Neural crest cell (in vitro differentiated cells): ENCODE results near the gene PIP5K1A. TPM values are rescaled to one million over a fixed set of nuclear protein-coding genes. Genes with fewer than 3 reads are reported as not detected.

Experiments used
- DNase-seq: peaks from one replicate; pipeline ENCODE4 v3.0.0; 2021; ENCODE audit warnings: low read depth, mixed read lengths, low spot score
- H3K27ac Mint-ChIP-seq: one replicate; pipeline ENCODE4 v1.8.0; 2021; ENCODE audit warnings: mild to moderate bottlenecking, mixed read lengths; ENCODE audit not compliant: unreplicated experiment
- H3K27me3 Mint-ChIP-seq: 2 replicates; pipeline ENCODE4 v1.8.0; 2021; ENCODE audit warnings: low read depth, mild to moderate bottlenecking, mixed read lengths
- H3K36me3 Mint-ChIP-seq: 2 replicates; pipeline ENCODE4 v1.8.0; 2021; ENCODE audit warnings: low read depth, mild to moderate bottlenecking, mixed read lengths
- H3K4me1 Mint-ChIP-seq: 2 replicates; pipeline ENCODE4 v1.8.0; 2021; ENCODE audit warnings: mixed read lengths
- H3K4me3 Mint-ChIP-seq: one replicate; pipeline ENCODE4 v1.8.0; 2021; ENCODE audit warnings: mild to moderate bottlenecking, mixed read lengths
- H3K9me3 Mint-ChIP-seq: 2 replicates; pipeline ENCODE4 v1.8.0; 2021; ENCODE audit warnings: mixed read lengths
- CTCF ChIP-seq: fragments of 200-600 bp; sonication (generic); conservative IDR thresholded peaks from 2 replicates; pipeline ENCODE4 v1.5.0; 2021; ENCODE audit warnings: antibody characterized with exemption, mild to moderate bottlenecking
- total RNA-seq: library from RNA; stranded (reverse); gene quantifications from 2 replicates; pipeline ENCODE4 v1.2.1, GENCODE V29; 2021

The PIP5K1A gene
- total RNA-seq, 1 donor from 2014 or later: 96.2 TPM

- H3K27me3 Mint-ChIP-seq: no peaks in the 10 kb centered on the region
- DNase-seq: no peak
- no peak for TF ChIP-seq CTCF
- H3K27ac Mint-ChIP-seq: no peak overlapping the region
- peaks cover 30% of the 10 kb centered on the region for H3K36me3 Mint-ChIP-seq
- no peaks in the 10 kb centered on the region for H3K4me1 Mint-ChIP-seq
- H3K4me3 Mint-ChIP-seq: no peak overlapping the region
- no peaks in the 10 kb centered on the region for H3K9me3 Mint-ChIP-seq
Measured at GRCh38 chr1:151235235-151235634, 36.9 kb downstream of the PIP5K1A start.

- Mint-ChIP-seq H3K27ac (no peak overlapping the region), H3K36me3 (peaks cover 27% of the 10 kb centered on the region), H3K4me1 (no peaks in the 10 kb centered on the region), H3K27me3 (no peaks in the 10 kb centered on the region), H3K4me3 (no peak overlapping the region), H3K9me3 (no peaks in the 10 kb centered on the region)
- no peak for TF ChIP-seq CTCF
- DNase-seq: no peak
Measured at GRCh38 chr1:151237678-151238466, 39.5 kb downstream of the PIP5K1A start.

GRCh38 chr1:151238467-151238739, 40.1 kb downstream of the PIP5K1A start:
- no peak overlapping the region for H3K4me3 Mint-ChIP-seq
- DNase-seq: no peak
- H3K9me3 Mint-ChIP-seq: no peaks in the 10 kb centered on the region
- H3K36me3 Mint-ChIP-seq: peaks cover 27% of the 10 kb centered on the region
- H3K4me1 Mint-ChIP-seq: no peaks in the 10 kb centered on the region
- no peaks in the 10 kb centered on the region for H3K27me3 Mint-ChIP-seq
- H3K27ac Mint-ChIP-seq: no peak overlapping the region
- no peak for TF ChIP-seq CTCF

- no peak overlapping the region for H3K4me3 Mint-ChIP-seq
- no peaks in the 10 kb centered on the region for H3K4me1 Mint-ChIP-seq
- DNase-seq: no peak
- no peak overlapping the region for H3K27ac Mint-ChIP-seq
- peaks cover 26% of the 10 kb centered on the region for H3K36me3 Mint-ChIP-seq
- TF ChIP-seq CTCF: no peak
- no peaks in the 10 kb centered on the region for H3K9me3 Mint-ChIP-seq
- no peaks in the 10 kb centered on the region for H3K27me3 Mint-ChIP-seq
Measured at GRCh38 chr1:151242442-151242841, 44.1 kb downstream of the PIP5K1A start.

GRCh38 chr1:151243683-151244216, 45.4 kb downstream of the PIP5K1A start:
- TF ChIP-seq CTCF: no peak
- Mint-ChIP-seq H3K9me3 (no peaks in the 10 kb centered on the region), H3K4me1 (no peaks in the 10 kb centered on the region), H3K27ac (no peak overlapping the region), H3K4me3 (no peak overlapping the region), H3K36me3 (peaks cover 24% of the 10 kb centered on the region), H3K27me3 (no peaks in the 10 kb centered on the region)
- no peak for DNase-seq
